Measurements from ENCODE around the gene MEP1B.
"Not testable (repeated sequence)": the region's sequence is repeated elsewhere in the genome, so short reads cannot be mapped to it uniquely, and the experiment has no call there.

MEP1B gene

GRCh38 chr18:32208577-32208976, 18.7 kb downstream of the MEP1B start:
- no peak for DNase-seq (ENCODE audit: low read depth in 3 of 3, low spot score in 1 of 3)

DNA sequence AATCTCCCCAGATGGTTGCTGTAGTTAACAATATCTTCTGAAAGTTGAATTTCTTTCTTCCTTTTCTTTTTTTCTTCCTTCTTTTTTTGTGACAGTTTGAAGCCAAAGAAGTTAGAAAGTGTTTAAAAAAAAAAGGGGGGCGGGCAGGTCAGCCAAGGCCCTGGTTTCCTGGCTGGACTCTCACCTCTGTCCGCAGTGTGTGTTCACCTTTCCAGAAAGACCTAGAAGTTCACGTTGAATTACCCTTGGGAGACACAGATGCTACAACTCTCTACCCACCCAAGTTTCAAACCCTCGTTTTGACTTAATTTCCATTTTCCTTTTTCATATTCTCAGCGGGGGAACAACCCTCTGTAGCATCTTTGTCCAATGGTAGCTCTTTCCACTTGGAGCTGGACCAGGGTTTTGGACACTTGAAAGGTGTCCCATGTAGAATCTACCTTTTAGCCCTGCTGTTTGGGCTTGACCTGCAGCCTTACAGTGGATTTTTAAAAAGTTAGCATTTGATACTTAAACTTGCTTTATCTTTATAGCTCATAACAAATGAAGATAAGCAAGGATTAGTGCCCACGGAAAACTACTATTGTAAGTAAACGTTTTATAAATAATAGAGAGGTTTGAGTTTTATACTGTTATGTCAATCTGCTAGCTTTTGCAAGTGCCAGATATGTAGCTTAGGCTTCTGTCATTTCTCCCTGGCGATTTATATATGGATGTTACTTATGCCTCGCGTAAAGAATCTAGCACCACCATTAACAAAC, 20.0 kb downstream of the MEP1B start:
- no peak for DNase-seq (ENCODE audit: low read depth in 3 of 3, low spot score in 1 of 3)

GRCh38 chr18:32213693-32214092, 23.9 kb downstream of the MEP1B start:
- no peak for DNase-seq (ENCODE audit: low read depth in 3 of 3, low spot score in 1 of 3)

DNA sequence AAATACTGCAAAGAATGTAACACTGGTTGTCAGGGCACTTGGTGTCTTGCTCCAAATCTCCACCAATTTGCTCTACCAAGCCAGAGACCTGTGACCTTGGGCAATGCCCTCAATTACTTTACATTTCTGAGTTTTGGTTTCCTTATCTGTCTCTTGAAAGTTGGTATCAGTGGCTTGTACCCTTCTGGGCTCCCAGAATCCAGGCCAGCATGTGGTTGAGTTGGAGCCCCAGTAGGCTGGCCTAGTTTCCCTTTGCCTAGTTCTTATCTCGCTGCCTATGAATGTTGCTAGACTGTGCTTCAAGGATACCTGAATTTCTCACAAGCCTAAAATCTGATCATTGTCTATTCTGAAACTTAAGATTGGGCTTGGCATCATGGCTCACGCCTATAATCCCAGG, 26.6 kb downstream of the MEP1B start:
- no peak for DNase-seq (ENCODE audit: low read depth in 3 of 3, low spot score in 1 of 3)

DNA sequence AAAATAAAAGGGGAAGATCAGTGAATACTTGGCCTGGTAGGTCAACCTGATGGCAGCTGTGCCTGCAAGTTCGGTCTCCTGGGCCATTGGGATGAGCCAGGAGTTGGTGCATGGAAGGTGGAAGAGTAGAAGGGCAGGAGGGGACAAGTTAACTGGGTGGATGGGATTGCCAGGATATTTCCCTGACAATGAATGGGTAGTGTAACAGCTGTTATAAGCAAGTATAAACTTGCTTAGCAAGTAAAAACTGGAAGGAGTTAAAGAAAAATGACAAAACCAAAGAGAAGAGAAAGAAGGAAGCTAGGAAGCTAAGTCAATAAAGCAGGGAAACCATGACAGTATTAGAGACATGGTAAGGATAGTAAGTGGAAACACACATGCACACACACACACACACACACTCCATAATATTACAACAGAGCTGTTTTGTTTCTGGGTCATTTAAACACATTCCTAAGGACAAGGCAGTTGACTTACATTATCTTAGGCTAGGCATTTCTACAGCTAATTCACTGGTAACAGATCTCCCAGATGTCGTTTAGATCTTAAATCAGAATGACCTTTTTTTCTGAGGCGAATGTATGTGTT, 29.7 kb downstream of the MEP1B start:
- DNase-seq (ENCODE audit: low read depth in 3 of 3, low spot score in 1 of 3), result no peak

DNA sequence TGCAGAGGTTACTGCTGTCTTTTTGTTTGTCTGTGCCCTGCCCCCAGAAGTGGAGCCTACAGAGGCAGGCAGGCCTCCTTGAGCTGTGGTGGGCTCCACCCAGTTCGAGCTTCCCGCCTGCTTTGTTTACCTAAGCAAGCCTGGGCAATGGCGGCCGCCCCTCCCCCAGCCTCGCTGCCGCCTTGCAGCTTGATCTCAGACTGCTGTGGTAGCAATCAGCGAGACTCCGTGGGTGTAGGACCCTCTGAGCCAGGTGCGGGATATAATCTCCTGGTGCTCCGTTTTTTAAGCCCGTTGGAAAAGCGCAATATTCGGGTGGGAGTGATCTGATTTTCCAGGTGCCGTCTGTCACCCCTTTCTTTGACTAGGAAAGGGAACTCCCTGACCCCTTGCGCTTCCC, 43.5 kb downstream of the MEP1B start:
- not testable (repeated sequence) for DNase-seq (ENCODE audit: low read depth in 3 of 3, low spot score in 1 of 3)

DNA sequence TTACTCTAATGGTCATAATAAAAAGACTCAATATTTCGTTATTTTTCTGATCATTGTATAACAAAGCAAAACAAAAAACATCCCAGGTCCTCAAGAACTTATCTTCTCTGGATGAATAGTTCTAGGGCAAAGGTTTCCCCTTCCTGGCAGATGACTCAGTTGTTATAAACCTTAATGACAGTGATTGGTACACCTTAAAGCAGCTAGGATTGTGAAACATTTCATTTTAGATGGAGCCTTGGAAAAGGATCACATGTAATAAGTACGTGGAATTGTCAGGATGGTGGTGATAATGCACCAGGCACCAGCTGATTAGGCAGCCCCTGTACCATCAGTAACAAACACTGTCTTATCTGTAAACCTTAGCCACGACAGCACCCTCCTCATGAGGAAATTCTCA, 47.2 kb downstream of the MEP1B start:
- DNase-seq (ENCODE audit: low read depth in 3 of 3, low spot score in 1 of 3), result no peak

DNA sequence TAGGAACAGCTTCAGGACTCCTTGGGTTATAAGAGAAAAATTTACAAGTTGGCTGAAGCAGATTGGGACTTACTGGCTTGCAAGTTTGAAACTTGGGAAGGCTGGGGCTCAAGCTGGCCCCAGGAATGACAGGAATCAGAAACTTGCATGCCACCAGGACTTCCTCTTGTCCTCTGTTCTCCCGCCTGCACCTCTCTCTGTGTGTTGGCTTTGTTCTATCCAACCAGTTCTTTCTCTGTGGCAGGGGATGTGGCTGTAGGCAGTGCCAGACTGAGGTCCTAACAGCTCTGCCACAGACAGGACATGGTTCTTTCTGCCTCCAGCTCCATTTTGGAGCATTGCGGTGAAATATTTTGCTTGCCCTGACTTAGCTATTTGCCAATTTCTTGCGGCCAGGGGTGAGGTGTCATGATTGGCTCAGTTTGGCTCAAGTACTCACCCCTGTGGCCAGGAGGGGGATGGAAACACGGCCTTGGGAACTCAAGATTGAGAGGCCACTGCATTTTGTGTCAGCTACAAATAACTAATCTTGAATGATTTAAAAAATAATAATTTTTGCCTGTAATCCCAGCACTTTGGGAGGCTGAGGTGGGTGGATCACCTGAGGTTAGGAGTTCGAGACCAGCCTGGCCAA, 48.9 kb downstream of the MEP1B start:
- no peak for DNase-seq (ENCODE audit: low read depth in 3 of 3, low spot score in 1 of 3)

DNA sequence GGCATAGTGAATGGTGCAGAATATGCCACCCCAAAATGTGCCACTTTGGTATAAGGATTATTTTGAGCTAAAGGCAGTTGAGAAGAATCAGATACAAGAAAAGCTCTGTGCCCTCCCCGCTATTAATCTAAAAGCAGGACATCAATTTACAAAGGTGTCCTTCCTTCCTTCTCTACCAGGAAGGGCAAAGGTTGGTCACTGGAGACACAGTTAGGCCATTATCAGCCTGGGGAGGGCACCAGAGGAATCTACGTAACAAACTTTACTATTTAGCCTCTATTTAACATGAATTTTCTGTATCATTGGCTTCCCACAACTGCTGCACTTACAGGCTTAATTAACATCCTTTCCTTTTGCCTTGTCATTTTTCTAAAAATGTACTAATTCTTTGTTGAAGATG, 52.6 kb downstream of the MEP1B start:
- DNase-seq (ENCODE audit: low read depth in 3 of 3, low spot score in 1 of 3), result no peak

DNA sequence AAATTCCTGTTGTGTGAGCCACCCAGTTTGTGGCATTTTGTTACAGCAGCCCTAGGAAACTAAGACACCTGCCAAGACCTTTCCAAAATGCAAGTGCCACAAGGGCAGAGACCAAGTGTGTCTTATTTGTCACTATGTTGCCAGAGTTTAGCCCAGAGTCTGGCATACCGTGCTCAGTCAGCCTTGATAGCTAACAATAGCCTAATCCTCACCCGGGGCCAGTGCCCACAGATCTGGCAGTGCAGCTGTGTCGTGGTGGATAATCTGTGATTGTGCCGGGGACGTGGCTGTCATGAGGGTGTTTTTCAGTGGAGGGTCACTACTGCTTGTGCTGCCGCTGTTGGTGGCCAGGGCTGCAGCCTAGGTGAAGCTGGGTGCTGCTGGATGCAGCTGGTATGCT, 53.5 kb downstream of the MEP1B start:
- DNase-seq (ENCODE audit: low read depth in 3 of 3, low spot score in 1 of 3), result no peak

- no peak for DNase-seq (ENCODE audit: low read depth in 3 of 3, low spot score in 1 of 3)
Observed at GRCh38 chr18:32244881-32245280, 55.0 kb downstream of the MEP1B start.

- no peak for DNase-seq (ENCODE audit: low read depth in 3 of 3, low spot score in 1 of 3)
Observed at GRCh38 chr18:32249147-32249929, 59.5 kb downstream of the MEP1B start.

- DNase-seq (ENCODE audit: low read depth in 3 of 3, low spot score in 1 of 3), result no peak
Observed at GRCh38 chr18:32251466-32251865, 61.6 kb downstream of the MEP1B start.

GRCh38 chr18:32252141-32252860, 62.5 kb downstream of the MEP1B start:
- DNase-seq (ENCODE audit: low read depth in 3 of 3, low spot score in 1 of 3), result no peak

GRCh38 chr18:32255570-32255969, 65.7 kb downstream of the MEP1B start:
- no peak for DNase-seq (ENCODE audit: low read depth in 3 of 3, low spot score in 1 of 3)

DNA sequence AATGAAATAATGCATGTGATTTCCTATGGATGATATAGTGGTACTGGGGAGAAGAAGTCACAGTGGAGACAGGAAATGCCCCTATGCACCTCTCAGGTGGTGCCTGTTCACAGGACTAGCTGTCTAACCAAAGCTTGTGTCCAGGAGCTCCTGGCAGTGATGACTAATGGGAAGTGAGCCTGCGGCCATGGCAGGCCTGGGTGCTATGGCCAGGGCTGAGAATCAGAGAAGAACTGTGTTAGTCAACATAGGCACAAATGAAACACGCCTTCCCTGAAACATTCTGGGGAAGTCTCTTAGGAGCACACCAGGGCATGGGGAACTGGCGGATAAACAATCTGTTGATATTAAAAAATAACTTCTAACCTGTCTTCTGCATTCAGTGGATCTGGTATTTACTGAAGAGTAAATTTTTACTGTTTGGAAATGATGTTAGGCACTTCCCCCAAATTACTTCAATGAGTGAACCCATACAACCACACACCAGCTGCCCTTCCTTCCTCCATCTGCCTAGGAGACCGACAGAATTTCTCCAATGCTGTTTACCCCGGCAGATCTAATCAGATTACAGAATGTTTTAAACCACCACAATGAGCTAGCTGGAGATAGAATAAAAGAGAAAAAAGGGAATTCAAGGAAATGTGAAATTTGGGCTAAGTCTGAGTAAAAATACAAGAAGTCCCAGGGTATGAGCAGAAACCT, 67.4 kb downstream of the MEP1B start:
- no peak for DNase-seq (ENCODE audit: low read depth in 3 of 3, low spot score in 1 of 3)

GRCh38 chr18:32258148-32258547, 68.3 kb downstream of the MEP1B start:
- no peak for DNase-seq (ENCODE audit: low read depth in 3 of 3, low spot score in 1 of 3)

- DNase-seq (ENCODE audit: low read depth in 3 of 3, low spot score in 1 of 3), result no peak
Observed at GRCh38 chr18:32258558-32259204, 68.8 kb downstream of the MEP1B start.

GRCh38 chr18:32259553-32259952, 69.7 kb downstream of the MEP1B start:
- DNase-seq (ENCODE audit: low read depth in 3 of 3, low spot score in 1 of 3), result no peak

GRCh38 chr18:32261003-32261402, 71.2 kb downstream of the MEP1B start:
- no peak for DNase-seq (ENCODE audit: low read depth in 3 of 3, low spot score in 1 of 3)

Data from stimulated activated CD4-positive, alpha-beta T cell treated with anti-CD3 and anti-CD28 coated beads, TNF-alpha, amount 100 ng/mL, for 1 hour (primary cell).